ENCODE measurements around the gene RPL39L. TPM values are rescaled to one million over a fixed set of nuclear protein-coding genes. Genes with fewer than 3 reads are reported as not detected.

RPL39L gene
- total RNA-seq, 2 donors from 2014 or later: 7.8 TPM; not detected in 1

DNA sequence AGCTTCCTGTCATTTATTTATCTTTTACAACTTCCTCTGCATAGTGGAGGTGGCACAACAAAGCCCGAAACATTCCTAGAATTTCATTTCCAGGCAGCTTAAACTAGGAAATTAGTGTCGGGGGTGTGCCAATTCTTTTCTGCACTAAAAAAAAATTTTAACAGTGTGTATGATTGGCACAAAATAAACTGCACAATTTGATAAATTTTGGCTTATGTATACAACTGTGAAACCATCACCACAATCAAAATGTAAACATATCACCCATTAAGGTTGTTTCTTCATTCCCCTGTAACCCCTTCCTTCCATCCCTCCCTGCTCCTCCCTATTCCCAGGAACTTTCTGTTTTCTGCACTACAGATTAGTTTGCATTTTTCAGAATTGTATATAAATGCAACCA, 54.7 kb downstream of the RPL39L start:
- no peak overlapping the region for H3K27ac ChIP-seq
- DNase-seq (no peak), ATAC-seq (no peak)
- no peaks in the 10 kb centered on the region for H3K36me3 ChIP-seq (replicated peaks in 1 of 2; ENCODE audit: insufficient read depth in 1 of 2, low read depth in 2 of 2)
- H3K4me1 ChIP-seq: no peaks in the 10 kb centered on the region
- intact Hi-C loops (cut with DNase I): no loop called here
- no peaks in the 10 kb centered on the region for H3K27me3 ChIP-seq
- TF ChIP-seq POLR2A (IDR thresholded peaks at IDR 0.05): no peak
- TF ChIP-seq, protein P1, sequence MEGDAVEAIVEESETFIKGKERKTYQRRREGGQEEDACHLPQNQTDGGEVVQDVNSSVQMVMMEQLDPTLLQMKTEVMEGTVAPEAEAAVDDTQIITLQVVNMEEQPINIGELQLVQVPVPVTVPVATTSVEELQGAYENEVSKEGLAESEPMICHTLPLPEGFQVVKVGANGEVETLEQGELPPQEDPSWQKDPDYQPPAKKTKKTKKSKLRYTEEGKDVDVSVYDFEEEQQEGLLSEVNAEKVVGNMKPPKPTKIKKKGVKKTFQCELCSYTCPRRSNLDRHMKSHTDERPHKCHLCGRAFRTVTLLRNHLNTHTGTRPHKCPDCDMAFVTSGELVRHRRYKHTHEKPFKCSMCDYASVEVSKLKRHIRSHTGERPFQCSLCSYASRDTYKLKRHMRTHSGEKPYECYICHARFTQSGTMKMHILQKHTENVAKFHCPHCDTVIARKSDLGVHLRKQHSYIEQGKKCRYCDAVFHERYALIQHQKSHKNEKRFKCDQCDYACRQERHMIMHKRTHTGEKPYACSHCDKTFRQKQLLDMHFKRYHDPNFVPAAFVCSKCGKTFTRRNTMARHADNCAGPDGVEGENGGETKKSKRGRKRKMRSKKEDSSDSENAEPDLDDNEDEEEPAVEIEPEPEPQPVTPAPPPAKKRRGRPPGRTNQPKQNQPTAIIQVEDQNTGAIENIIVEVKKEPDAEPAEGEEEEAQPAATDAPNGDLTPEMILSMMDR (IDR thresholded peaks at IDR 0.05): no peak
- WGBS, 2 donors: 45 to 51% methylated on average over 2 of the region's 2 CpGs
- H3K4me3 ChIP-seq: no peak overlapping the region
- peaks cover 0 to 8% (median 0%) of the 10 kb centered on the region in 3 donors for H3K9me3 ChIP-seq

DNA sequence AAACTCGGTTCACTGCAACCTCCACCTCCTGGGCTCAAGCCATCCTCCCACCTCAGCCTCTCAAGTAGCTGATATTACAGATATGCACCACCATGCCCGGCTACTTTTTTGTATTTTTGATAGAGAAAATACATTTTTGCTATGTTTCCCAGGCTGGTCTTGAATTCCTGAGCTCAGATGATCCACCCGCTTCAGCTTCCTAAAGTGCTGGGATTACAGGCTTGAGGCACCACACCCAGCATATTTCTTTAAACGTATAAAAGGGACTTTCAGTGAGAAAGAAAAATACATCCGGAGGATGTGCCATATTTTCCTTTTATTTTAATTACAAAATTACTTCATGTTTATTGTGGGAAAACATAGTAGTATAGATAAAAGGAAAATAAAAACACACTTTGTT, 55.2 kb downstream of the RPL39L start:
- H3K9me3 ChIP-seq: peaks cover 0 to 8% (median 0%) of the 10 kb centered on the region in 3 donors
- no peak for ATAC-seq
- WGBS, 2 donors: 44 to 64% methylated on average over 5 of the region's 5 CpGs
- no peak for DNase-seq
- TF ChIP-seq, protein P1 (IDR thresholded peaks at IDR 0.05): no peak
- no peak for TF ChIP-seq POLR2A (IDR thresholded peaks at IDR 0.05)
- H3K27ac ChIP-seq: no peak overlapping the region
- no peaks in the 10 kb centered on the region for H3K4me1 ChIP-seq
- intact Hi-C loops (cut with DNase I): no loop called here
- no peak overlapping the region for H3K4me3 ChIP-seq
- no peaks in the 10 kb centered on the region for H3K27me3 ChIP-seq
- no peaks in the 10 kb centered on the region for H3K36me3 ChIP-seq (replicated peaks in 1 of 2; ENCODE audit: insufficient read depth in 1 of 2, low read depth in 2 of 2)

DNA sequence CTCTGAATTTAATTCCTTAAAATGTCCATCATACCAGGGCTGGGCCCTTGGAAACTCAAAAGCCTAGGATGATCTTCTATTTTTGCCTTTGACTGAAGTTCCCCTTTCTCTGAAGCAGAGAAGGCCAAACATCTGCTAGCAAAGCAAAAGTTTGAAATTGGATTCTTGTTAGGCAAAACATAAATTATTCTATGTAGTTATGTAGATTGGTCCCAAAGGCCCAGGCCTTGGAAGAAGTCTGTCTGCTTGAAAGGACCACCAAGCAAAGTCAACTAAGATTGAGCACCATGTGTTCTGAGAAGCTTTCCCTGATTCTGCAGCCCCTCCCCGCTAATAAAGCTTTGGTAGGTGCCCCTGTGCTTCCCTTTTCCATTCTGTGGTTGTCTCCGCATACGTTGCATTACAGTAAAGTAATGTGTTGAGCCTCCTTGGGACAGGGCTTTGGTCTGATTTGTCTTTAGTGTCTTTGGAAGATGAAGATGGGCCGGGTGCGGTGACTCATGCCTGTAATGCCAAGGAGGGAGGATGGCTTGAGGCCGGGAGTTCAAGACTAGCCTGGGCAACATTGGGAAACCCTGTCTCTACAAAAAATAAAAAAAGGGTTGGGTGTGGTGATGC, 56.4 kb downstream of the RPL39L start:
- H3K9me3 ChIP-seq: no peaks in the 10 kb centered on the region
- no peak overlapping the region for H3K27ac ChIP-seq
- DNase-seq (peak in 1 of 4 donors; percentile 10), ATAC-seq (no peak)
- TF ChIP-seq, protein P1 (IDR thresholded peaks at IDR 0.05): no peak
- TF ChIP-seq POLR2A (IDR thresholded peaks at IDR 0.05): no peak
- intact Hi-C loops (cut with DNase I): no loop called here
- H3K4me1 ChIP-seq: no peaks in the 10 kb centered on the region
- H3K36me3 ChIP-seq (replicated peaks in 1 of 2; ENCODE audit: insufficient read depth in 1 of 2, low read depth in 2 of 2): no peaks in the 10 kb centered on the region
- 66 to 84% methylated on average over 6 of the region's 6 CpGs for WGBS, 2 donors
- no peaks in the 10 kb centered on the region for H3K27me3 ChIP-seq
- no peak overlapping the region for H3K4me3 ChIP-seq

GRCh38 chr3:187080799-187081450, 58.4 kb downstream of the RPL39L start:
- TF ChIP-seq, protein P1 (IDR thresholded peaks at IDR 0.05): no peak
- TF ChIP-seq POLR2A (IDR thresholded peaks at IDR 0.05): no peak
- Histone ChIP-seq H3K4me3 (no peak overlapping the region), H3K27ac (no peak overlapping the region), H3K36me3 (replicated peaks in 1 of 2; ENCODE audit: insufficient read depth in 1 of 2, low read depth in 2 of 2) (no peaks in the 10 kb centered on the region), H3K4me1 (no peaks in the 10 kb centered on the region), H3K27me3 (no peaks in the 10 kb centered on the region), H3K9me3 (no peaks in the 10 kb centered on the region)
- intact Hi-C loops (cut with DNase I): no loop called here
- DNase-seq (no peak), ATAC-seq (no peak)
- 68 to 78% methylated on average over 13 of the region's 13 CpGs for WGBS, 2 donors
